Measurements from ENCODE around the gene SFXN2. TPM values are rescaled to one million over a fixed set of nuclear protein-coding genes. Genes with fewer than 3 reads are reported as not detected.

SFXN2 gene
- total and polyA plus RNA-seq, 7 experiments from 2014 or later, result 11.4 to 32.1 (median 17.5) TPM

GRCh38 chr10:102764470-102765161 is 50.2 kb downstream of the SFXN2 start:
- H3K4me1 Mint-ChIP-seq, result peaks cover 26 to 60% (median 40%) of the 10 kb centered on the region in 7 donors

GRCh38 chr10:102765336-102765735 is 50.9 kb downstream of the SFXN2 start:
- peaks cover 31 to 62% (median 41%) of the 10 kb centered on the region in 7 donors for H3K4me1 Mint-ChIP-seq
- Histone ChIP-seq H3K36me3 (ENCODE audit: control insufficient read depth in 2 of 3, insufficient read depth in 3 of 3, low read length in 3 of 3) (peaks cover 0 to 4% (median 0%) of the 10 kb centered on the region in 3 experiments), H3K27ac (ENCODE audit: low read depth, low read length) (no peak overlapping the region), H3K4me1 (ENCODE audit: control insufficient read depth in 2 of 2, insufficient read depth in 2 of 2, low read length in 2 of 2) (no peaks in the 10 kb centered on the region), H3K9me3 (ENCODE audit: control insufficient read depth in 2 of 3, low read length in 3 of 3) (no peaks in the 10 kb centered on the region), H3K27me3 (ENCODE audit: control insufficient read depth in 2 of 2, insufficient read depth in 2 of 2, low read length in 2 of 2) (no peaks in the 10 kb centered on the region), H3K4me3 (ENCODE audit: low read length) (no peak overlapping the region)
- ChIA-PET POLR2A (interaction anchor here (0.6 kb wide), 1 partner anchor 349 kb away, joined by 3 read pairs; no protein-coding TSS in a partner anchor), CTCF (interaction anchor here (1.9 kb wide), 1 partner anchor 70 kb away, joined by 4 read pairs; no protein-coding TSS in a partner anchor)
- no peaks in the 10 kb centered on the region for H3K27me3 Mint-ChIP-seq
- no peak overlapping the region for H3K4me3 Mint-ChIP-seq
- no peaks in the 10 kb centered on the region for H3K9me3 Mint-ChIP-seq
- no peak for ATAC-seq
- intact Hi-C loops (cut with micrococcal nuclease), result no loop called here
- DNase-seq, result no peak
- H3K36me3 Mint-ChIP-seq, result peaks cover 9 to 31% (median 13%) of the 10 kb centered on the region in 5 donors
- H3K27ac Mint-ChIP-seq, result no peak overlapping the region

More at GRCh38 chr10:102764470-102765161, 50.2 kb downstream of the SFXN2 start:
- H3K36me3 Mint-ChIP-seq, result peaks cover 9 to 39% (median 17%) of the 10 kb centered on the region in 5 donors
- ChIA-PET POLR2A (interaction anchor here (0.6 to 1.0 kb wide), 3 partner anchors 37 to 665 kb away, joined by 3 to 4 read pairs (median 3); no protein-coding TSS in a partner anchor), CTCF (interaction anchor here (1.9 kb wide), 1 partner anchor 71 kb away, joined by 4 read pairs; no protein-coding TSS in a partner anchor)
- no peak overlapping the region for H3K27ac Mint-ChIP-seq
- H3K9me3 ChIP-seq (ENCODE audit: control insufficient read depth in 2 of 3, low read length in 3 of 3), result no peaks in the 10 kb centered on the region
- H3K27ac ChIP-seq (ENCODE audit: low read depth, low read length), result no peak overlapping the region
- H3K27me3 Mint-ChIP-seq, result no peaks in the 10 kb centered on the region
- H3K4me1 ChIP-seq (ENCODE audit: control insufficient read depth in 2 of 2, insufficient read depth in 2 of 2, low read length in 2 of 2), result no peaks in the 10 kb centered on the region
- ATAC-seq, result no peak
- peaks cover 0 to 7% (median 5%) of the 10 kb centered on the region in 3 experiments for H3K36me3 ChIP-seq (ENCODE audit: control insufficient read depth in 2 of 3, insufficient read depth in 3 of 3, low read length in 3 of 3)
- no peak for DNase-seq
- no peak overlapping the region for H3K4me3 Mint-ChIP-seq
- intact Hi-C loops (cut with micrococcal nuclease), result no loop called here
- H3K9me3 Mint-ChIP-seq, result no peaks in the 10 kb centered on the region
- H3K27me3 ChIP-seq (ENCODE audit: control insufficient read depth in 2 of 2, insufficient read depth in 2 of 2, low read length in 2 of 2), result no peaks in the 10 kb centered on the region
- H3K4me3 ChIP-seq (ENCODE audit: low read length), result no peak overlapping the region

GRCh38 chr10:102767428-102768160 is 53.2 kb downstream of the SFXN2 start:
- H3K36me3 Mint-ChIP-seq, result peaks cover 9 to 24% (median 10%) of the 10 kb centered on the region in 5 donors
- H3K9me3 ChIP-seq (ENCODE audit: control insufficient read depth in 2 of 3, low read length in 3 of 3), result no peaks in the 10 kb centered on the region
- intact Hi-C loops (cut with micrococcal nuclease), result no loop called here
- POLR2A ChIA-PET, result no interaction called here
- H3K36me3 ChIP-seq (ENCODE audit: control insufficient read depth in 2 of 3, insufficient read depth in 3 of 3, low read length in 3 of 3), result peaks cover 0 to 4% (median 0%) of the 10 kb centered on the region in 3 experiments
- H3K4me1 Mint-ChIP-seq, result peaks cover 29 to 62% (median 40%) of the 10 kb centered on the region in 7 donors
- peak overlapping the region in 2 of 10 donors; percentile 2 to 5 for H3K4me3 Mint-ChIP-seq
- no peaks in the 10 kb centered on the region for H3K27me3 ChIP-seq (ENCODE audit: control insufficient read depth in 2 of 2, insufficient read depth in 2 of 2, low read length in 2 of 2)
- peak overlapping the region in 2 of 9 donors; percentile 22 to 75 for H3K27ac Mint-ChIP-seq
- H3K4me3 ChIP-seq (ENCODE audit: low read length), result no peak overlapping the region
- ATAC-seq (no peak), DNase-seq (no peak)
- H3K4me1 ChIP-seq (ENCODE audit: control insufficient read depth in 2 of 2, insufficient read depth in 2 of 2, low read length in 2 of 2), result no peaks in the 10 kb centered on the region
- H3K9me3 Mint-ChIP-seq, result no peaks in the 10 kb centered on the region
- CTCF ChIA-PET, result no interaction called here
- H3K27ac ChIP-seq (ENCODE audit: low read depth, low read length), result no peak overlapping the region
- no peaks in the 10 kb centered on the region for H3K27me3 Mint-ChIP-seq

DNA sequence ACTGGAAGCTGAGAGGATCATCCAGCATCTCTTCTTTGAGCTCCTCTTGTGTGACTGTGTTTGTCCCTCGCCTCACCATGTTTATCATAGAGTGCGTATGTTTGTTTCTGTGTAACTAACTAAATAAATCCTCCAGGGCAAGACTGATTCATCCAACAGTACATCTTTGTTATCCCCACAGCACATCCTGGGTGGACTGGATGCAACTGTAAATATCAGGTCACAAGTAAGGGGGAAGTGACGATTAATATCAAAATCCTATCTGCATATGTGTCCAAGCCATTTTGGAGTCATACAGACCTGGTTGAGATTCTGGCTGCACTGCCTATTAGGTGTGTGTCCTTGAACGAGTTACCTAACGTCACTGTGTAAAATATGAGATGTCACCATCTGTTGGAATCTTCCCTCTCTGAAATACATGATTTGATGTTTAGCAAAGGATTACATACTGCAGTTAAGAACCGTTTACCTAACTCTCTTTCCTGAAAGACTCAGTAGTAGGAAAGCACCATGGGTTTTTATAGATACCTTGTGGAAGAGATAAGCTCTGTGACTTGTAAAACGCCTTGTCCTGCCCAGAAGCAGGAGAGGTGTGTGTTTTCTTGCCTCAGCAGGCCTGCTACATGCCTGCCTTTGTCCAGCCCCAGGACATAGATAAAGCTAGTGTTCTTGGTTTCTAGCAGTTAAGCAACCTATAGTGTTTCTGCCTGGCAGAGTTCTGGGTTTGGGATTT is 55.1 kb downstream of the SFXN2 start:
- H3K4me3 Mint-ChIP-seq, result peak overlapping the region in 1 of 10 donors; percentile 2
- no peaks in the 10 kb centered on the region for H3K9me3 Mint-ChIP-seq
- peaks cover 0 to 4% (median 0%) of the 10 kb centered on the region in 3 experiments for H3K36me3 ChIP-seq (ENCODE audit: control insufficient read depth in 2 of 3, insufficient read depth in 3 of 3, low read length in 3 of 3)
- intact Hi-C loops (cut with micrococcal nuclease), result no loop called here
- H3K27me3 ChIP-seq (ENCODE audit: control insufficient read depth in 2 of 2, insufficient read depth in 2 of 2, low read length in 2 of 2), result no peaks in the 10 kb centered on the region
- H3K27ac Mint-ChIP-seq, result peak overlapping the region in 5 of 9 donors; percentile 6 to 63 (median 35)
- H3K4me1 ChIP-seq (ENCODE audit: control insufficient read depth in 2 of 2, insufficient read depth in 2 of 2, low read length in 2 of 2), result peaks cover 0 to 4% of the 10 kb centered on the region in 2 donors
- no peak for ATAC-seq
- POLR2A ChIA-PET, result interaction anchor here (0.6 kb wide), 1 partner anchor 139 kb away, joined by 3 read pairs; no protein-coding TSS in a partner anchor
- no peak for DNase-seq
- peaks cover 40 to 69% (median 60%) of the 10 kb centered on the region in 7 donors for H3K4me1 Mint-ChIP-seq
- no peak overlapping the region for H3K27ac ChIP-seq (ENCODE audit: low read depth, low read length)
- no peak overlapping the region for H3K4me3 ChIP-seq (ENCODE audit: low read length)
- CTCF ChIA-PET, result no interaction called here
- no peaks in the 10 kb centered on the region for H3K9me3 ChIP-seq (ENCODE audit: control insufficient read depth in 2 of 3, low read length in 3 of 3)
- peaks cover 4 to 21% (median 12%) of the 10 kb centered on the region in 5 donors for H3K36me3 Mint-ChIP-seq
- no peaks in the 10 kb centered on the region for H3K27me3 Mint-ChIP-seq

DNA sequence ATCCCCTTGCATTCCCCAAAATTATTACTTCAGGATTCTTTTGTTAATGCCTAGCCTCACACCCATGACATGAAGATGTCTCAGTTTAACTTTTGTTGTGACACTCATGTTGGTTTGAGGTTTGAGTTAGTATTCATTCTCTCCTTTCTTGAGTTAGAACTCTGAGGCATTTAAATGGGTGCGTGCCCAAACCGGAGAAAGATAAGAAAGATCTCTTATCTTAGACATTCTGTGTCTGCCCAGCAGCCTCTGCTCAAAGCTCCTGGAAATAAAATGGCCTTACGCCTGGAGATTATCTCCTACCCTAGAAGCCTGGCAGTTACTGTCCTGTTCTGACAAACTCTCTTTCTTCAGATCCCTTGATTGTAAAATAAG is 55.7 kb downstream of the SFXN2 start:
- no peaks in the 10 kb centered on the region for H3K9me3 Mint-ChIP-seq
- no peak overlapping the region for H3K27ac ChIP-seq (ENCODE audit: low read depth, low read length)
- intact Hi-C loops (cut with micrococcal nuclease), result no loop called here
- DNase-seq, result no peak
- no peaks in the 10 kb centered on the region for H3K27me3 Mint-ChIP-seq
- peak overlapping the region in 4 of 9 donors; percentile 35 to 59 (median 38) for H3K27ac Mint-ChIP-seq
- H3K4me3 Mint-ChIP-seq, result no peak overlapping the region
- peaks cover 43 to 70% (median 61%) of the 10 kb centered on the region in 7 donors for H3K4me1 Mint-ChIP-seq
- peaks cover 0 to 4% (median 0%) of the 10 kb centered on the region in 3 experiments for H3K36me3 ChIP-seq (ENCODE audit: control insufficient read depth in 2 of 3, insufficient read depth in 3 of 3, low read length in 3 of 3)
- H3K4me1 ChIP-seq (ENCODE audit: control insufficient read depth in 2 of 2, insufficient read depth in 2 of 2, low read length in 2 of 2), result peaks cover 0 to 6% of the 10 kb centered on the region in 2 donors
- ChIA-PET CTCF (no interaction called here), POLR2A (no interaction called here)
- H3K4me3 ChIP-seq (ENCODE audit: low read length), result no peak overlapping the region
- ATAC-seq, result no peak
- peaks cover 4 to 18% (median 13%) of the 10 kb centered on the region in 5 donors for H3K36me3 Mint-ChIP-seq
- no peaks in the 10 kb centered on the region for H3K27me3 ChIP-seq (ENCODE audit: control insufficient read depth in 2 of 2, insufficient read depth in 2 of 2, low read length in 2 of 2)
- no peaks in the 10 kb centered on the region for H3K9me3 ChIP-seq (ENCODE audit: control insufficient read depth in 2 of 3, low read length in 3 of 3)

DNA sequence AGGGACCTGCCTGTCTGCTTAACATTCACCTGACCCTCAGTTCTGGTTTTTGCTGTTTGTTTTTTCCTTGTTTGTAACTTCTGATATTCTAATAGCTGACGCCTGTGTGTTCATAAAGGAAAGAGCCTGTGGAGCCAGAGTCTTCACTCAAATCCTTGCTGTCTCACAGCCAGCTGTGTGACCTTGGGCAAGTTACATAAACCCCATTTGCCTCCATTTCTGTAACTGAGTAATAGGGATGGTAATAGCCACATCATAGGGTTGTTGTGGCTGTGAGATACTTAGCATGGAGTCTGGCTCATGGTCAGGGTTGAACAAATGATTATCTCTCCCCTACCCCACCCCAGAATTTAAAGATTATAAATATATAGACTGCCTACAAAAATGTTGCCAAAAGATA is 56.4 kb downstream of the SFXN2 start:
- no peaks in the 10 kb centered on the region for H3K27me3 Mint-ChIP-seq
- no peak for DNase-seq
- H3K27me3 ChIP-seq (ENCODE audit: control insufficient read depth in 2 of 2, insufficient read depth in 2 of 2, low read length in 2 of 2), result no peaks in the 10 kb centered on the region
- H3K4me1 Mint-ChIP-seq, result peaks cover 42 to 70% (median 61%) of the 10 kb centered on the region in 7 donors
- H3K9me3 Mint-ChIP-seq, result no peaks in the 10 kb centered on the region
- no peak overlapping the region for H3K4me3 ChIP-seq (ENCODE audit: low read length)
- ATAC-seq, result no peak
- H3K36me3 Mint-ChIP-seq, result peaks cover 0 to 11% (median 6%) of the 10 kb centered on the region in 5 donors
- H3K4me1 ChIP-seq (ENCODE audit: control insufficient read depth in 2 of 2, insufficient read depth in 2 of 2, low read length in 2 of 2), result peaks cover 0 to 13% of the 10 kb centered on the region in 2 donors
- ChIA-PET CTCF (no interaction called here), POLR2A (no interaction called here)
- no peaks in the 10 kb centered on the region for H3K36me3 ChIP-seq (ENCODE audit: control insufficient read depth in 2 of 3, insufficient read depth in 3 of 3, low read length in 3 of 3)
- peak overlapping the region in 3 of 9 donors; percentile 40 to 67 (median 59) for H3K27ac Mint-ChIP-seq
- no peak overlapping the region for H3K27ac ChIP-seq (ENCODE audit: low read depth, low read length)
- intact Hi-C loops (cut with micrococcal nuclease), result no loop called here
- H3K4me3 Mint-ChIP-seq, result no peak overlapping the region
- no peaks in the 10 kb centered on the region for H3K9me3 ChIP-seq (ENCODE audit: control insufficient read depth in 2 of 3, low read length in 3 of 3)

All from naive thymus-derived CD4-positive, alpha-beta T cell (primary cell).